GM12878 (cell line): ENCODE results near the gene CBR3. TPM values are rescaled to one million over a fixed set of nuclear protein-coding genes. Genes with fewer than 3 reads are reported as not detected.

Experiments used
- ATAC-seq: fragments of 200-7000 bp; cut with Tn5 transposase; 3 replicates; pipeline ENCODE4 v1.9.1; 2020; ENCODE audit warnings: mild to moderate bottlenecking, moderate library complexity
- BruUV-seq: library from RNA; stranded (reverse); fragments of 400-500 nt; replicated peaks from 2 replicates; lab custom pipeline; 2021; lab: Mats Ljungman, UMichigan
- CTCF ChIA-PET: fragments of 300-600 bp; sonication (Branson Sonifier 250); formaldehyde crosslinking; extraction: SDS; loops from one replicate; lab custom pipeline; 2021; ENCODE audit warnings: inconsistent platforms; lab: Yijun Ruan, JAX
- POLR2A ChIA-PET: fragments of 350-600 bp; formaldehyde crosslinking; extraction: SDS; loops from one replicate; lab custom pipeline; 2021; ENCODE audit warnings: inconsistent platforms; lab: Charles Lee
- RAD21 ChIA-PET: fragments of 300-600 bp; sonication (Branson Sonifier 250); formaldehyde crosslinking; loops from one replicate; lab custom pipeline; 2023; ENCODE audit warnings: antibody characterized with exemption; ENCODE audit not compliant: unreplicated experiment; lab: Charles Lee
- SMC1A ChIA-PET: fragments of 300-600 bp; sonication (Branson Sonifier 250); formaldehyde crosslinking; loops from one replicate; lab custom pipeline; 2023; ENCODE audit not compliant: unreplicated experiment, uncharacterized antibody; lab: Charles Lee
- DNase-seq: peaks from one replicate; pipeline ENCODE4 v3.0.0-alpha.2; 2011; ENCODE audit warnings: low read depth, low spot score
- FAIRE-seq: peaks from 3 replicates; lab custom pipeline; 2011; peaks lifted over from hg19 to GRCh38; lab: Jason Lieb, UNC
- H2AFZ ChIP-seq: 2 replicates; pipeline ENCODE4 v1.6.0; 2011; ENCODE audit warnings: low read depth, low read length, control low read depth; ENCODE audit not compliant: control insufficient read depth
- H3K27ac ChIP-seq: 2 replicates; pipeline ENCODE4 v1.5.1; 2011; ENCODE audit warnings: control low read depth; ENCODE audit not compliant: control insufficient read depth, insufficient read depth
- H3K27me3 ChIP-seq, 2 experiments: replicated peaks in 1 of 2; 2 replicates each; pipeline versions ENCODE4 v1.6.0 to v1.6.1; 2011; ENCODE audit warnings: low read length in 1 of 2; ENCODE audit not compliant: control insufficient read depth in 2 of 2, insufficient read depth in 2 of 2
- H3K36me3 ChIP-seq, 2 experiments: 2 replicates each; pipeline ENCODE4 v1.5.1; 2011; ENCODE audit warnings: low read length in 1 of 2; ENCODE audit not compliant: control insufficient read depth in 2 of 2, insufficient read depth in 2 of 2
- H3K4me1 ChIP-seq: 2 replicates; pipeline ENCODE4 v1.6.1; 2011; ENCODE audit warnings: mild to moderate bottlenecking, low read length, moderate library complexity, mixed read lengths; ENCODE audit not compliant: control insufficient read depth, insufficient read depth
- H3K4me2 ChIP-seq: 2 replicates; pipeline ENCODE4 v1.6.0; 2011; ENCODE audit warnings: control low read depth; ENCODE audit not compliant: control insufficient read depth, insufficient read depth
- H3K4me3 ChIP-seq: fragments of 200-600 bp; sonication (generic); 2 replicates; pipeline ENCODE4 v1.5.1; 2016
- H3K79me2 ChIP-seq: 2 replicates; pipeline ENCODE4 v1.6.0; 2011; ENCODE audit warnings: low read length; ENCODE audit not compliant: control insufficient read depth, insufficient read depth
- H3K9ac ChIP-seq: 2 replicates; pipeline ENCODE4 v1.8.0; 2011; ENCODE audit warnings: low read length, control low read depth, mixed read lengths; ENCODE audit not compliant: control insufficient read depth, insufficient read depth
- H3K9me3 ChIP-seq: replicated peaks from 3 replicates; pipeline ENCODE4 v1.5.1; 2011; ENCODE audit warnings: mild to moderate bottlenecking, low read length; ENCODE audit not compliant: control insufficient read depth, insufficient read depth
- H4K20me1 ChIP-seq: 2 replicates; pipeline ENCODE4 v1.6.0; 2011; ENCODE audit not compliant: control insufficient read depth, insufficient read depth
- ASH2L ChIP-seq: fragments of 300-600, 200-600 bp; sonication (generic); IDR thresholded peaks from 2 replicates; pipeline ENCODE4 v1.6.1; 2017; ENCODE audit warnings: low read depth, mild to moderate bottlenecking, borderline replicate concordance
- BRCA1 ChIP-seq: IDR thresholded peaks from 2 replicates; pipeline ENCODE4 v1.6.1; 2011; ENCODE audit warnings: low read depth, low read length, improper control_type of control experiment
- CHD4 ChIP-seq: fragments of 200-600 bp; sonication (generic); IDR thresholded peaks from 2 replicates; pipeline ENCODE4 v1.6.1; 2016; ENCODE audit warnings: mild to moderate bottlenecking
- EGR1 ChIP-seq, 2 experiments: IDR thresholded peaks; 1 replicate in 1 of 2; 2 replicates in 1 of 2; pipeline ENCODE4 v1.6.1; 2011 to 2012; ENCODE audit warnings: low read depth in 2 of 2, low read length in 2 of 2, borderline replicate concordance in 1 of 2, mild to moderate bottlenecking in 1 of 2, moderate library complexity in 1 of 2
- FOXM1 ChIP-seq: IDR thresholded peaks from 2 replicates; pipeline ENCODE4 v1.6.1; 2012; ENCODE audit warnings: low read depth, mild to moderate bottlenecking, inconsistent platforms, low read length, moderate library complexity
- GABPA ChIP-seq: IDR thresholded peaks from 2 replicates; pipeline ENCODE4 v1.6.1; 2014; ENCODE audit warnings: antibody characterized with exemption, low read depth, mild to moderate bottlenecking, inconsistent platforms
- HSF1 ChIP-seq: fragments of 150-350 bp; IDR thresholded peaks from 2 replicates; pipeline ENCODE4 v1.6.1; 2014; ENCODE audit warnings: mild to moderate bottlenecking, low read depth, low read length
- NFXL1 ChIP-seq: fragments of 450-650 bp; IDR thresholded peaks from 2 replicates; pipeline ENCODE4 v1.6.1; 2017; ENCODE audit warnings: antibody characterized with exemption, mild to moderate bottlenecking, borderline replicate concordance
- RFX5 ChIP-seq: IDR thresholded peaks from 2 replicates; pipeline ENCODE4 v1.6.1; 2011; ENCODE audit warnings: low read depth, low read length, improper control_type of control experiment
- ZBTB40 ChIP-seq: fragments of 450-650 bp; IDR thresholded peaks from 2 replicates; pipeline ENCODE4 v1.6.1; 2016; ENCODE audit warnings: mild to moderate bottlenecking, moderate library complexity, borderline replicate concordance
- ZSCAN29 ChIP-seq: fragments of 450-650 bp; IDR thresholded peaks from 2 replicates; pipeline ENCODE4 v1.6.1; 2017; ENCODE audit warnings: mild to moderate bottlenecking, moderate library complexity
- ZZZ3 ChIP-seq: IDR thresholded peaks from 2 replicates; pipeline ENCODE4 v1.6.1; 2011; ENCODE audit warnings: low read depth; ENCODE audit not compliant: control insufficient read depth, insufficient read length
- WGBS: methylation state at CpG from one replicate; pipeline ENCODE4 v1.1.6; 2016; ENCODE audit warnings: low lambda C conversion rate; ENCODE audit not compliant: insufficient replicate concordance, insufficient coverage; ENCODE audit errors: missing lambda C conversion rate; 5-methylcytosine and 5-hydroxymethylcytosine counted together
- in situ Hi-C: fragments of 300-500 bp; cut with MboI; formaldehyde crosslinking; loops from 9 replicates; pipeline ENCODE4 v1.14.3; 2018; ENCODE audit warnings: mixed read lengths
- intact Hi-C: fragments of 100-400 bp; cut with micrococcal nuclease; formaldehyde crosslinking; loops from one replicate; pipeline ENCODE4 v1.14.2; 2022; ENCODE audit not compliant: unreplicated experiment
- polyA plus RNA-seq, 11 experiments: library from polyadenylated mRNA; depleted of rRNA in 4 of 11; unstranded in 6 of 11; stranded (reverse) in 5 of 11; fragments of >200 nt; fragmentation: Nextera tagmentation in 4 of 11; fragmentation: Illumina TruSeq in 1 of 11; extraction: Ambion mirVana in 4 of 11; extraction: Trizol in 1 of 11; gene quantifications; 1 replicate in 1 of 11; 2 replicates in 10 of 11; pipeline versions ENCODE4 v1.2.1 to v1.2.3, GENCODE V29; 2011 to 2016; ENCODE audit warnings: inconsistent platforms in 2 of 11, missing spikeins in 2 of 11, low read depth in 1 of 11
- total RNA-seq, 4 experiments: library from RNA; depleted of rRNA in 3 of 4; stranded (reverse); fragments of >200 nt in 3 of 4; fragmentation: Illumina TruSeq in 1 of 4; extraction: Trizol in 1 of 4; gene quantifications; 2 replicates each; pipeline versions ENCODE4 v1.2.1 to v1.2.3, GENCODE V29; 2013 to 2021
- TF ChIP-seq, protein P1 (sequence below): IDR thresholded peaks from 2 replicates; pipeline ENCODE4 v1.6.1; 2012; ENCODE audit warnings: low read depth, low read length, improper control_type of control experiment

The CBR3 gene
- total and polyA plus RNA-seq, 10 of the 15 experiments (the other 5 are each of a cell fraction or from before 2014, with no cell fraction given), result 0.48 to 17.2 (median 11.2) TPM

DNA sequence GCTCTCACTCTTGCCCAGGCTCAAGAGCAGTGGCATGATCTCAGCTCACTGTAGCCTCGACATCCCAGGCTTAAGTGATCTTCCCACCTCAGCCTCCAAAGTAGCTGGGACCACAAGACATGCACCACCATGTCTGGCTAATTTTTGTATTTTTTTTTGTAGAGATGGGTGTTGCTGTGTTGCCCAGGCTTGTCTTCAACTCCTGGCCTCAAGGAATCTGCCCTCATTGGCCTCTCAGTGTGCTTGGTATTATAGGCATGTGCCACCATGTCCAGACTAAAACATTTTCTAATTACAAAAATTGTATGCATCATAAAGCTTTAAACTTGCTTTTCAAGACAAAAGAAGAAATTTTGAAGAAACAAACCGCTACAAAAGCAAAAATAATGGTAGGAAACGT lies 44.9 kb upstream of the CBR3 start:
- RAD21 ChIA-PET, result no interaction called here
- H3K27ac ChIP-seq, result no peak overlapping the region
- 0% methylated on average over 3 of the region's 3 CpGs for WGBS
- no peaks in the 10 kb centered on the region for H4K20me1 ChIP-seq
- DNase-seq, result no peak
- no peaks in the 10 kb centered on the region for H3K4me1 ChIP-seq
- no peaks in the 10 kb centered on the region for H3K36me3 ChIP-seq
- POLR2A ChIA-PET, result no interaction called here
- CTCF ChIA-PET, result interaction anchor here (0.6 to 0.7 kb wide), 2 partner anchors 22 to 390 kb away, joined by 3 read pairs; no protein-coding TSS in a partner anchor
- H3K9me3 ChIP-seq, result peaks cover 11% of the 10 kb centered on the region; the same call in 2 of the 3 replicates
- SMC1A ChIA-PET, result no interaction called here
- no peak for ATAC-seq
- in situ Hi-C loops (no loop called here), intact Hi-C loops (no loop called here)
- no peak for FAIRE-seq
- no peak for TF ChIP-seq RFX5
- TF ChIP-seq GABPA, result no peak
- H3K27me3 ChIP-seq, result no peaks in the 10 kb centered on the region
- H3K4me2 ChIP-seq, result no peak overlapping the region
- H3K79me2 ChIP-seq, result no peaks in the 10 kb centered on the region
- no peak overlapping the region for H3K4me3 ChIP-seq
- H2AFZ ChIP-seq, result no peak overlapping the region
- no peak overlapping the region for H3K9ac ChIP-seq
- no TSS peak for BruUV-seq

GRCh38 chr21:36092681-36093080 lies 42.2 kb upstream of the CBR3 start:
- SMC1A ChIA-PET, result interaction anchor here (1.3 kb wide), 1 partner anchor 9 kb away, joined by 4 read pairs; no protein-coding TSS in a partner anchor
- FAIRE-seq (no peak), DNase-seq (no peak), ATAC-seq (no peak)
- Histone ChIP-seq H3K27me3 (no peaks in the 10 kb centered on the region), H3K27ac (no peak overlapping the region), H4K20me1 (no peaks in the 10 kb centered on the region), H2AFZ (no peak overlapping the region), H3K9me3 (peaks cover 13% of the 10 kb centered on the region; the same call in 2 of the 3 replicates), H3K36me3 (no peaks in the 10 kb centered on the region), H3K4me2 (no peak overlapping the region), H3K4me3 (no peak overlapping the region), H3K79me2 (no peaks in the 10 kb centered on the region), H3K4me1 (no peaks in the 10 kb centered on the region), H3K9ac (no peak overlapping the region)
- in situ Hi-C loops (no loop called here), intact Hi-C loops (no loop called here)
- no TSS peak for BruUV-seq
- CTCF ChIA-PET, result interaction anchor here (1.2 kb wide), 1 partner anchor 32 kb away, joined by 3 read pairs; the partner anchor contains the start of gene SETD4
- POLR2A ChIA-PET, result no interaction called here
- RAD21 ChIA-PET, result no interaction called here
- TF ChIP-seq, protein P1, sequence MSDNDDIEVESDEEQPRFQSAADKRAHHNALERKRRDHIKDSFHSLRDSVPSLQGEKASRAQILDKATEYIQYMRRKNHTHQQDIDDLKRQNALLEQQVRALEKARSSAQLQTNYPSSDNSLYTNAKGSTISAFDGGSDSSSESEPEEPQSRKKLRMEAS, result no peak
- TF ChIP-seq ZBTB40 (no peak), FOXM1 (no peak), BRCA1 (no peak), ASH2L (no peak), HSF1 (no peak), ZZZ3 (no peak), NFXL1 (no peak), ZSCAN29 (no peak), CHD4 (no peak), EGR1 (IDR thresholded peaks at IDR 0.05; ENCODE audit: borderline replicate concordance in 1 of 2, low read depth in 2 of 2, low read length in 2 of 2) (no peak)
